ENCODE measurements around the gene AURKAIP1.

The AURKAIP1 gene

DNA sequence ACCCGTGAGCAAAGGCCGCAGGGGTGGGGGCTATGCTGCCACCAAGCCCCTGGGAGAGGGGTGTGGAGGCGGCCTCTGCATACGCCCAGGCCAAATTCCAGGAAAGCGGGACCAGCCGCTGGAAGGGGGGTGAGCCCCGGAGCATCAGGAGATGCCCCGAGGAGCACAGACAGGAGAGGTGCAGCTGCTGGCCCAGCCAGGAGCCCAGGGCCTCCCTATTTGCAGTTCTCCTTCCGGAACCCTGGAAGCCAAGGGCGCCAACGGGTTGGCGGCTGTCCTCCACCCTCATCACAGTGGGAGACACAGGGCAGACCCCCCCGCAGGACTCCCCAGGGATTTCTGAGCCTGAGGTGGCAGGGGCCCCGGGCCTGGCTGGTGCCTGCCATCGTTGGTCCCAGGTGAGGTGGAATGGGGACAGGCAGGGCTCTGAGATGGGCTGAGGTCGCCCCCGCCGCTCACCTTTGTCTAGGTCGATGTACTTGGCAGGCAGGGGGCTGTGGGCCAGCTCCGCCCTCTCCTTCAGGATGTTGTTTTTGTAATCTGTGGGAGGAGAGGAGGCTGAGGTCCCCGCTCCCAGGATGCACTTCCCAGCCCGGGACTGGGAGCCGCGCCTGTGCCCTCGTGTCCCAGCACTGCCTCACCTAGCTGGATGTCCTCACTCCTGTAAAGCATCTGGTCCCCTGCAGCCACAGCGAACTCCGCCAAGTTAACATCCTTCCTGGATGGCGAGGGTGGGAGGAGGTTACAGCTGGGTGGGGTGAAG is 21.4 kb downstream of the AURKAIP1 start:
- Histone ChIP-seq H3K27me3 (ENCODE audit: control insufficient read depth, insufficient read depth, low read length) (peaks cover 51% of the 10 kb centered on the region), H3K9ac (ENCODE audit: low read length) (no peak overlapping the region), H3K36me3 (ENCODE audit: control insufficient read depth, insufficient read depth, low read length) (no peaks in the 10 kb centered on the region), H3K4me1 (ENCODE audit: control insufficient read depth, insufficient read depth, low read length) (peaks cover 24% of the 10 kb centered on the region), H3K4me3 (ENCODE audit: low read length) (no peak overlapping the region), H3K9me3 (ENCODE audit: control insufficient read depth, low read length) (no peaks in the 10 kb centered on the region)

DNA sequence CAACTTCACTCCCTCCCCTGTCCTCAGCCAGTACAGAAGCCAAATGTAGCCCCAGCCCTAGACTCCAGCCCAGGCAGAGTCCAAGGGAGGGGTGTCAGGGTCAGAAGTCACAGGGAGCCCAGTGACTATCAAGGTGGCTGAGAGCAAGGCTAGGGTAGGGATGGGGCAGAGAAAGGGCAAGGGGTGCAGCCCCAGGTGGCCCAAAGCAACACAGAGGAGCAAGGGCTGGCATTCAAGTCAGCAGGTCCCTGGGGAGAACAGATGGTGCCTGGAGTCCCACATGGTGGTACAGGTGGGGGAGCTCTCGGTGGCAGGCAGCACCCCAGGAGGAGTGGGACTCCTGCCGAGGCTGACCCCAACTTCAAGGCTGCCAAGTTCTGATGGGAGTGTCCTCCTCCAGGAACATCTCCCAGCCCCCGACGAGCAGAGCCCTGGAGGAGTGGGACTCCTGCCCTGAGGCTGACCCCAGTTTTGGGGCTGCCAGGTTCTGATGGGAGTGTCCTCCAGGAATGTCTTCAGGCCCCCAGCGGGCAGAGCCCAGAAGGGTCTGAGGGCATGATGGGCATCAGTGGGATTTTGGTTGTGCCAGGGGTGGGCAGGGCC is 22.1 kb downstream of the AURKAIP1 start:
- no peak overlapping the region for H3K4me3 ChIP-seq (ENCODE audit: low read length)
- no peak overlapping the region for H3K9ac ChIP-seq (ENCODE audit: low read length)
- H3K4me1 ChIP-seq (ENCODE audit: control insufficient read depth, insufficient read depth, low read length) = peaks cover 21% of the 10 kb centered on the region

DNA sequence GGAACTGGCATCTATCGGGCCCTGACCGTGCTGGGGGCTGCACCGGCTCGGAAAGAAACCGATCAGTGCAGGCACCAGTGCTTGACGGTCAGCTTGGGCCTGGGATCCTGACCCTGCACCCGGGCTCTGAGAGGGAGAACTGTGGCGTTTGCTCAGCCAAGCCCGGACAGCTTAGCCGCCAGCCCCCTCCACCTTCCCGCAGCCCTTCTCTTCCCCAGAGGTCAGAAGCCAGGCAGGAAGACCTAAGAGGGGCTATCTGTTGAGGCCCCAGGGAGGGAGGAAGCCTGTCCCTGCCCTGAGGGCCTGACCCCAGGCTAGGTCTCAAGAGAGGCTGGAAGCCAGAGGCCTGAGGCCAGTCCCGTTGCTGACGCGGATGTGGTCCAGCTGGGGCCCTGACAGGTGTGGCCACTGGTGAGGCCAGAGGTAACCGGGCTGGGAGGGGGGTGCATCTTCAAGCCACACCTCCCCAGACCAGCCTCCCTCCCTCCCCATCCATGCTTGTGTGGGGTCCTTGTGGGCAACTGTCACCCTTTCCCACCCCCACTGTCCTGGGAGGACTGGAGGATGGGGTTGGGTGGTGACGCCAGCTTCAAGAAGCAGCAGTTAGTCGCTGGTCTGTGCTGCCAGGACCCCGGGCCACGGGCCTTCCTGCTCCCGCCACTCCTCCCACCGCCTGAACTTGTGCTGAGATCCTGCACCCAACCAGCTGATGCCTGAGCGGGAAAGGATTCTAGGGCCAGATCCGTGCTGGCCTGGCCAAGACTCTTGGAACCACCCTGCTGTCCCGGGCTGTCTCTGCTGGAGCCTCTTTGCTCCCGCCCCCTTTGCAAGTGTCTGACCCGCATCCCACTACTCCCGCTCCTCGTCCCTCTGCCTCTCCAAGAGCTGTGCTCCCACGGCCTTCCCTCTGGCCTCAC is 23.2 kb downstream of the AURKAIP1 start:
- Histone ChIP-seq H3K4me3 (ENCODE audit: low read length) (no peak overlapping the region), H3K4me1 (ENCODE audit: control insufficient read depth, insufficient read depth, low read length) (peaks cover 27% of the 10 kb centered on the region), H3K36me3 (ENCODE audit: control insufficient read depth, insufficient read depth, low read length) (no peaks in the 10 kb centered on the region), H3K27me3 (ENCODE audit: control insufficient read depth, insufficient read depth, low read length) (peaks cover 34% of the 10 kb centered on the region), H3K9me3 (ENCODE audit: control insufficient read depth, low read length) (no peaks in the 10 kb centered on the region), H3K9ac (ENCODE audit: low read length) (no peak overlapping the region)

More for the DNA sequence above, 22.1 kb downstream of the AURKAIP1 start:
- Histone ChIP-seq H3K36me3 (ENCODE audit: control insufficient read depth, insufficient read depth, low read length) (no peaks in the 10 kb centered on the region), H3K27me3 (ENCODE audit: control insufficient read depth, insufficient read depth, low read length) (peaks cover 44% of the 10 kb centered on the region), H3K9me3 (ENCODE audit: control insufficient read depth, low read length) (no peaks in the 10 kb centered on the region)

DNA sequence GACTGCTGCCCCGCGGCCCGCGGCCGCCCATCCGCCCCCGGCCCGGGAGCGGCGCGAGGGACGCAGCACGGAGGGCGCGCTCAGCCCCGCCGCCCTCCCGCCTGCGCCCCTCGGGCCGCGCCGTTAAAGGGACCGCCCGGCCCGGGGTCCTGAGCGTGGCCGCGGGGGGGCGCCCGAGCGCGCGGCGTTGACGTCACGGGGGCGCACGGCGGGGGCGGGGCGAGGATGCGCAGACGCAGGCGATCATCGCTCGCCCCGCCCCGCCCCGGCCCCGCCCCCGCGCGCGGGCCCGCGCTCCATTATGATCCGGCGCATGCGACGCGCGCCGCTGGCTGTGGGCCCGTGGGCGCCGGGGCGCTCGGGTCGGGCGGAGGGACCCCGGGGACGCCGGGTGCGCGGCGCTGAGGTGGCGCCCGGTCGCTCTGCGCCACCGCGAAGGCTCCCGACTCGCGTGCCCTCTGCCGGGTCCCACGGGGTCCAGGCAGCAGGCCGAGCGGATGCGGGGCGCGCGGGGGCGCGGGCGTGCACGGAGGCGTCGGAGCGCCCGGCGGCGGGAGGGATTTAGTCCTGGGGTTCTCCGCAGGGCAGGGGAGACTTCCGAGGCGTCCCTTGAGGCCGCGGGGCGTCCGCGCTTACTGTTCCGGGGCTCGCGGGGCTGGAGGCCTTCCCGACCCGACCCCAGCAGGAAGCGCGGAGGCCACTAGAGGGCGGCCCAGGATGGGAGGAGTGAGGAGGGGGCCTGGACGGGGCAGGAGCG is 25.6 kb downstream of the AURKAIP1 start, which contains the start of gene DVL1:
DVL1 (minus strand) TSS at position 163 of the 757 bp plus-strand sequence. CDS start 353 bp downstream, outside the sequence.
- Histone ChIP-seq H3K4me3 (ENCODE audit: low read length) (peak within 1 kb of the TSS; percentile 60), H3K4me1 (ENCODE audit: control insufficient read depth, insufficient read depth, low read length) (peaks cover 42% of the 10 kb centered on the region), H3K36me3 (ENCODE audit: control insufficient read depth, insufficient read depth, low read length) (no peaks in the 10 kb centered on the region), H3K27me3 (ENCODE audit: control insufficient read depth, insufficient read depth, low read length) (peaks cover 27% of the 10 kb centered on the region), H3K9ac (ENCODE audit: low read length) (peak within 1 kb of the TSS; percentile 72), H3K9me3 (ENCODE audit: control insufficient read depth, low read length) (no peaks in the 10 kb centered on the region)

DNA sequence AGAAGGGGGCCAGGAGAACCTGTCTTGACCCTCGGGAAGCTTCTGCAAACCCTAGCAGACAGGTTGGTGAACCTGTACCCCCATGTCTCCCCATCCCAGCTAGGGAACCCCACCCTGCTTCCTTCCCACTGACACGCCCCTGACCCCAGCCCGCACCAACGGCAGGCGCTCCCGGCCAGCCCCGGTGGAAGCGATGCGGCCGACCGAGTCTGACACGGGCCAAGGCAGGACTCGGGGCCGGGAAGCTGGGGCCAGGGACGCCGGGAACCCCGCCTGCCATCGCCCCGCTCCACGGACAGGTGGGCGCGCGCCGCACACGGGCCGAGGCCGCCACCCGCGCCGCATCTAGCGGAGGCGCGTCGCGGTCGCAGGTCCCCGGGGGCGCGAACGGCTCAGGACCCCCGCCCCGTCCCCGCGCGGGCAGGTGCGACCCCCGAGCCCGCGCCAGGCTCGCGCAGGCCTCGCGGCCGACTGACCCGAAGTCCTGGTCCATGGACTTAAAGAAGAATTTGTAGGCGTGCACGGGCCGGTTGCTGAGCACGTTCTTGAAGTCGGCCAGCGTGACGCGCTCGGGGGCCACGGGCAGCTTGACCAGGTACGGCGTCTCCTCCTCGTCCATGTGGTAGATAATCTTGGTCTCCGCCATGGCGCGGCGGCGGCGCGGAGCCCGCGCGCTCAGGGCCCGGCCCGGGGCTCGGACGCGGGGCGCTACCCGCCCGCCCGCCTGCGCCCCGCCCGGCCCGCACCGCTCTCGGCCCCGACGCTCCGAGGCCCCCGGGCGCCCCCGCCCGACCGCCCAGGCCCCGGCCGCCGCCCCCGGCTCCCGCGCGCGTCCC is 26.4 kb downstream of the AURKAIP1 start:
- H3K4me1 ChIP-seq (ENCODE audit: control insufficient read depth, insufficient read depth, low read length) = peaks cover 50% of the 10 kb centered on the region

DNA sequence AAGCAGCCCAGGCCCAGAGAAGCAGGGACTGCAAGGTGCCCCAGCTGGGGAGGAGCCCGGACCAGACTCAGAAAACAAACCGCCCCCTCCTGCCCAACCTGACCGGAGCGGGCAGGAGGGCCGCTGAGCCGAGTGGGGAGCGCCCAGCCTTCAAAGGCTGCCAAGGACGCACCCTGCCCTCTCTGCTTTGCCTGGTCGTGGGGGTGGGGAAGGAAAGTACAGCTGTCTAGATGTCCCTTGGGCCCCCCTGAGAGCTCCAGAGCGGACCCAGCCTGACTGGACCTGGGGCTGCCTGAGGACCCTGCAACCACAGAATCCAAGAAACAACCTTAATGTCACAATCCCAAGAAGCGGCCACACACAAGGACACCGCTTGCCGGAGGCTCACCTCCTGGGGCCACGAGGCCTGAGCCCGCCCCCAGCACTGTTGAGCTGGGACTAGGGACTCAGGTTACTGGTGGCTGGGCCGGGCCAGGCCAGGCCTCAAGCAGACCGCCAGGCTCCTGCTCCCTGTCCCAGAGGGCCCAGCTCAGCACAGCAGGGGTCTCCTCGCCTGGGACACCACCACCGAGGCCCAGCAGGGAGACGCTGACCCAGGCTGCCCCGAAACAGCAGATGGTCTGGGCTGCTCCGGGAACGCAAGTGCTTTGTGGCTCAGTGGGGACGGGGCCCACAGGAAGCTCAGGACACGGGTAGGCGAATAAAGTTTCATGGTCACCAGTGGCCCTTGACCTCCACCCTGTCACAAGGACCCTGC is 27.2 kb downstream of the AURKAIP1 start:
- Histone ChIP-seq H3K27me3 (ENCODE audit: control insufficient read depth, insufficient read depth, low read length) (peaks cover 12% of the 10 kb centered on the region), H3K4me3 (ENCODE audit: low read length) (peak overlapping the region; percentile 60), H3K4me1 (ENCODE audit: control insufficient read depth, insufficient read depth, low read length) (peaks cover 54% of the 10 kb centered on the region), H3K36me3 (ENCODE audit: control insufficient read depth, insufficient read depth, low read length) (no peaks in the 10 kb centered on the region), H3K9ac (ENCODE audit: low read length) (peak overlapping the region; percentile 72), H3K9me3 (ENCODE audit: control insufficient read depth, low read length) (no peaks in the 10 kb centered on the region)

More for the DNA sequence above, 26.4 kb downstream of the AURKAIP1 start:
- peak overlapping the region; percentile 60 for H3K4me3 ChIP-seq (ENCODE audit: low read length)
- no peaks in the 10 kb centered on the region for H3K36me3 ChIP-seq (ENCODE audit: control insufficient read depth, insufficient read depth, low read length)
- H3K9ac ChIP-seq (ENCODE audit: low read length) = peak overlapping the region; percentile 72
- H3K9me3 ChIP-seq (ENCODE audit: control insufficient read depth, low read length) = no peaks in the 10 kb centered on the region
- peaks cover 20% of the 10 kb centered on the region for H3K27me3 ChIP-seq (ENCODE audit: control insufficient read depth, insufficient read depth, low read length)

DNA sequence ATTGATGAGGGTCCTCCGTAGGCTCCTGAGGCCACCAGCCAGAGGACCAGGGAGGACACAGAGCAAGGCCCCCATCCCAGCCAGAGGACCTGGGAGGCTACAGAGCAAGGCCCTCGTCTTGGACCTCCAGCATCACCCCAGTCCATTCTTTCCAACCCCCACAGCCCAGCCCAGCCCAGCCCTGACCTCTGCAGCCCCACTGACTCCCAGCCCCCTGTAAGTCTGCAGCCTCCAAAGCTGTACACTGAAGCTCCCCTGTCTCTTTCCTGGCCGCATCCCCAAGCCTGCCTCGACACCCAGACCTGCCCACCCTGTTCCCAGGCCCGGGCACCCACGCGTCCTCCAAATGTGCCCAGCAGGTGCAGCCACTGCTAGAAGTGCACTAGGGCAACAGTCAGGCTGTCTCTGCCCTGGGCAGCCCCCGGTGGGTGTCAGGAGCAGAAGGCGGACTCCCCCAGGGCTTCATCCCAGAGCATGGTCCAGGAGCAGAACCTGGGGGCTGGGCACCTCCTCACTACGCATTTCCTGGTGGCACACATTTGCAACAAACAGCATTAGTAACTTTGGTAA is 27.9 kb downstream of the AURKAIP1 start:
- Histone ChIP-seq H3K27me3 (ENCODE audit: control insufficient read depth, insufficient read depth, low read length) (peaks cover 4% of the 10 kb centered on the region), H3K9me3 (ENCODE audit: control insufficient read depth, low read length) (no peaks in the 10 kb centered on the region), H3K36me3 (ENCODE audit: control insufficient read depth, insufficient read depth, low read length) (no peaks in the 10 kb centered on the region), H3K9ac (ENCODE audit: low read length) (no peak overlapping the region), H3K4me3 (ENCODE audit: low read length) (no peak overlapping the region), H3K4me1 (ENCODE audit: control insufficient read depth, insufficient read depth, low read length) (peaks cover 54% of the 10 kb centered on the region)

DNA sequence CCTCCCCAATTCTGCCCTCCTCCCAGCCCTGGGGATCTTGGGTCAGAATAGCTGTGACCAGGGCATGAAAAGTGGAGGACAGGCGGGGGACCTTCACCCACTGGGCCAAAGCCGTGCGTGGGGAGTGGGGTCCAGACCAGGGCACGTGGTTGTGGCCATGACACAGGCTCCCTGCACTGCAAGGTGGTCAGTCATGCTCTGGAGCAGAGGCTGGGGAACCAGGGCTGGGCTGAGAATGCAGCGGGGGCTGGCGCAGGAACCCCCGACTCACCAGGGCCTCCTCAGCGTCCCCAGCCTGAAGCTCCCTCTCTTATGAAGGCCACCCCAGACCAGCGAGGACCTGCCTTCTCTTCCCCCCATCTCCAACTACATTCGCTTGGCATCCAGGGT is 28.5 kb downstream of the AURKAIP1 start:
- H3K9me3 ChIP-seq (ENCODE audit: control insufficient read depth, low read length) = no peaks in the 10 kb centered on the region
- no peak overlapping the region for H3K4me3 ChIP-seq (ENCODE audit: low read length)
- H3K36me3 ChIP-seq (ENCODE audit: control insufficient read depth, insufficient read depth, low read length) = no peaks in the 10 kb centered on the region
- no peak overlapping the region for H3K9ac ChIP-seq (ENCODE audit: low read length)
- peaks cover 49% of the 10 kb centered on the region for H3K4me1 ChIP-seq (ENCODE audit: control insufficient read depth, insufficient read depth, low read length)
- H3K27me3 ChIP-seq (ENCODE audit: control insufficient read depth, insufficient read depth, low read length) = no peaks in the 10 kb centered on the region

DNA sequence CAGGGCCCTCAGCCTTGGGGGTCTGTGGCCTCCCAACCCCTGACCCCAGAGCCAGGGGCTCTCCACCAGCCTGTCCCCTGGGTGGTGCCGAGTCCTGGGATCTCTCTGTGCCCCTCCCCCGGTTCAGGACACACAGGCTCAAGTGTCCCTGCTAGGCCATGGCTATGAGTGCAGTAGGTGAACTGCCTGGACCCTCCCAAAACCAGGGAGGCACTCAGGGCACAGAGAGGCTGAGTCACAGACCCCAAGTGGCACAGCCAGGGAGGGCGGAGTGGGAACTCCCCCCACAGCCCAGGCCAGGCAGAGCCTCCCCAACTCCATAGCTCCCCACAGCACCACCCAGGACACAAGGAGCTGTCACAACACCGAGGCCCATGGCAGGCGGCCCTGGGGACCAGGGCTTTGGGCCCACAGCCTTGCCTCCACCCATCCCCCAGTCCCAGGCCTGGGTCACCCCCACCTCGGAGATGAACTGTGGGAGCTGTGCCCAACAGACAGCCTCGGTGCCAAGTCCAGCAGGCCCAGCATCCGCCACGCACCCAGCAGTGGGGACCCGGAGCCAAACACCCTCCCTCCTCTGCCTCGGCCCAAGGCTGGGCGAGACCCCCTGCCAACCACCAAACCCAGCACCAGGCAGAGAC is 29.0 kb downstream of the AURKAIP1 start:
- Histone ChIP-seq H3K4me1 (ENCODE audit: control insufficient read depth, insufficient read depth, low read length) (peaks cover 47% of the 10 kb centered on the region), H3K4me3 (ENCODE audit: low read length) (no peak overlapping the region), H3K27me3 (ENCODE audit: control insufficient read depth, insufficient read depth, low read length) (no peaks in the 10 kb centered on the region), H3K9me3 (ENCODE audit: control insufficient read depth, low read length) (no peaks in the 10 kb centered on the region), H3K36me3 (ENCODE audit: control insufficient read depth, insufficient read depth, low read length) (no peaks in the 10 kb centered on the region), H3K9ac (ENCODE audit: low read length) (peak overlapping the region; percentile 43)

DNA sequence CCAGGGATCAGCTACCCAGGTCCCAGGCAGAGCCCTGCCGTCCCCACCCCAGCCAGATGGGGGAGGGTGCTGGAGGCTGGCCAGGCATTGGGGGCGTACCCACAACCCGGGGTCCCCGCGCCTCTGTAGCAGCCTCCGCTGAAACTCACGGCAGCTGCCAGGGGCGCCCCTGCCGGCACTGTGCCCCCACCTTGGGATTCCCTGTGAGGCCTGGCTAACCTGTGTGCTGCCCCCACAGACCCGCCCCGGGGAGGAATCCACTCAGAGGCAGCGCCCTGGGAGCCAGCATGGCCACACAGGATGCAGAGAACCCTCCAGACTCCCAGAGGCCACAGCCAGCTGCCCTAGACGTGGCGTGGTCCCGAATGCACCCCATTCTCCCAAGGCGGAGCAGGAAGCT is 29.6 kb downstream of the AURKAIP1 start:
- Histone ChIP-seq H3K9ac (ENCODE audit: low read length) (peak overlapping the region; percentile 43), H3K9me3 (ENCODE audit: control insufficient read depth, low read length) (no peaks in the 10 kb centered on the region), H3K4me3 (ENCODE audit: low read length) (no peak overlapping the region), H3K36me3 (ENCODE audit: control insufficient read depth, insufficient read depth, low read length) (no peaks in the 10 kb centered on the region), H3K4me1 (ENCODE audit: control insufficient read depth, insufficient read depth, low read length) (peaks cover 47% of the 10 kb centered on the region), H3K27me3 (ENCODE audit: control insufficient read depth, insufficient read depth, low read length) (no peaks in the 10 kb centered on the region)
